CD4-positive, alpha-beta T cell treated with Interleukin-1 beta for 1 hour (primary cell): Measurements from ENCODE around the gene MFRP.

Source experiments
- DNase-seq, 2 donors: peaks; one replicate each; pipeline ENCODE4 v3.0.0-alpha.2; 2020 to 2022

MFRP gene

DNA sequence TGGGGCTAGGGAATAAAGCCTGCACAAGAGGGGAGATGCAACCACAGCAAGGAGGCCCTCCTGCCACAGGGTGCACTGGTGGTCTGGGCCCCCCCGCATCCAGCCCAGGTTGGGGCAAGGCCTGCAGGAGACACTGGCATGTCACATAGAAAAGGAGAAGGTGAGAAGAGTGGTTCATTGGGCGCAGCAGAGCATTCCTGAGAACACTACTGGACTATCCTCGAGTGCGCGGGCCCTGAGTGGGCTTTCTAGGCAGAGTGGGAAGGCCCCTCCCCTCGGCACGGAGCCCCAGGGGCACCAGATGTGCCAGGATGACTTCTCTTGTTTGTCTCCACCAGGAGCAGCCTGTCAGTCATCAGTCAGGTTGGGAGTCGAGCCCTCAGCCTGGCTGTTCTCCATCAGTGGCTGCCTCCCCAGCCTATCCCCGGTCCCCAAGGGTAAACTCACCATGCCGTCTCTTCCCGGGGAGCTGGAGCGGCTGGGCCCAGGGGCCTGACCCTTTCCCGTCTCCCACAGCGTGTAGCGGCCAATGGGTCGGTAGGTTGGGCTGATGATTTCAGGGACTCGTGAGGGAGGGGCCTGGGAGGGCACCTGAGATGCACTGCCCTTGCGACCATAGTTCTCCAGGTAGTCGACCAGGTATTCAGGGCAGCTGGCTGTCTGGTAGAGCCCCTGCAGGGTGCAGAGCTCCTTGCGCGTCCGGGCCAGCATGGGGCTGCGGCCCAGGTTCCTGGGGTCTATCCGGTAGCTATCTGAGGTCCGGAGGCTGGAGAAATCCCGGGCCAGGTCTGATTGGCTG, 26.0 kb upstream of the MFRP start:
- DNase-seq, result no peak

DNA sequence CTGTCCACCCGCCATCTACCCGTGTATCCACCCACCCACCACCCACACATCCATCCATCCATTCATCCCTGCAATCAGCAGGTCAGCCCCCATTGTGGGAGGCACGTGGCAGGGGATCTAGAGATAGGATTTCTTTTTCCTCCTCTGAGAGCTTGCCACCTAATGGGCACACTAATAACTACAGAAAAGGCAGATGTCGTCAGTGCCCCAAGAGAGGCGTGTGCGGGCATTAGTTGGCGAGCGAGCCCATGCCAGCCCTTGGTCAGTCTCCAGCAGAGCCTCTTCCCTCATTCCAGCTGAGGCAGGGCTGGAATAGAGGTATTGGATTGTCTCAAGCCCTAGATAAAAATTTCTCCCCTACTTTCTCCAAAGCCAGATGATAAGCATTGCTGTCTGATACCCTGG, 25.3 kb upstream of the MFRP start:
- no peak for DNase-seq

DNA sequence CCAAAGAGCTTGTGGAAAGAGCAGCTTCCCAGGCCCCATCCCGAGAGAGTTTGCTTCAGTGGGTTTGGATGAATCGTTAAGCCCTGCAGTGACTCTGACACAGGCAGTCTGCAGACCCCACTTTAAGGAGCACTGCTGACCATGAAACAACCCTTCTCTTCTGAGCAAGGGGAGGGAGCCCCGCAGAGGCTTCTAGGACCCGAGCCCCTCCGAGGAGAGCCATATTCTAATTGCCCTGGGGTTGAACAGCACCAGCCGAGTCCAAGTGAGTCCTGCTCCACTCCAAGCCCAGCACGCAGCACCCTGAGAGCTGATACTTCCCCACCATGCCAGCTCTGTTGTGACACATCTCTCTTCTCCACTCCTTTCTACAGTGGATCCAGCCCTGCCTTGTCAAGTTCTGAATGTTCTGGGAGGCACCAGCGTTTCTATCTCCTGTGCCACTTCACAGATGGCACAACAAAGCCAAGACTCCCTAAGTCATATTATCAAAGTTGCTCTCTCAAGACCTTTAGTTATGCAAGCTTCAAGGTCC, 24.6 kb upstream of the MFRP start:
- DNase-seq, result no peak

DNA sequence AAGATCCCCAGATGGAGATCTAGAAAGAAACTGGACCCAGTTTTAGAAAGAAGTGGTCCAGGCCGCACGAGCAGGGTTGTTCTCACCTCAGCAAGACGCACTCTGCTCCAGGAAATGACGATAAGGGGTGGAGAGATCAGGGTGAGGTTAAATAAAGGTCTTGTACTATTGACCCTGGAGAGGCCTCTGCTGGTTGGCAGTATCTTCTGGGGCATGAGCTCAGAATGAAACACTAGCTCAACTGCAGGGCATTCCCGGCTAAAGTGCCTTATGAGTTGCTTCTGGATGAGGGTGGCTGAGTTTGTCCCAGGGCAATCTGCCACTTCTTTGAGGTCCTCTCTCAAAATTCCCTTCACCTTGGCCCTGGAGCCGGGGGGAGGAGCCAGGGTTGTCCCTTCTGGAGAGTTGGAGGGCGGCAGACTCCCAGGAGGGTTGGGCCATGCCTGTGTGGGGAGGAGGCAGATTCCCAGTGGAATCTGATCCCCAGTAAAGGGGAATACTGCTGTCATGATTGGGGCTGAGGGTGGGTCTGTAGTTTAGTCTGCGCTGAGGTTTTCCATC, 24.1 kb upstream of the MFRP start:
- peak in 1 of 2 donors; percentile 34 for DNase-seq

DNA sequence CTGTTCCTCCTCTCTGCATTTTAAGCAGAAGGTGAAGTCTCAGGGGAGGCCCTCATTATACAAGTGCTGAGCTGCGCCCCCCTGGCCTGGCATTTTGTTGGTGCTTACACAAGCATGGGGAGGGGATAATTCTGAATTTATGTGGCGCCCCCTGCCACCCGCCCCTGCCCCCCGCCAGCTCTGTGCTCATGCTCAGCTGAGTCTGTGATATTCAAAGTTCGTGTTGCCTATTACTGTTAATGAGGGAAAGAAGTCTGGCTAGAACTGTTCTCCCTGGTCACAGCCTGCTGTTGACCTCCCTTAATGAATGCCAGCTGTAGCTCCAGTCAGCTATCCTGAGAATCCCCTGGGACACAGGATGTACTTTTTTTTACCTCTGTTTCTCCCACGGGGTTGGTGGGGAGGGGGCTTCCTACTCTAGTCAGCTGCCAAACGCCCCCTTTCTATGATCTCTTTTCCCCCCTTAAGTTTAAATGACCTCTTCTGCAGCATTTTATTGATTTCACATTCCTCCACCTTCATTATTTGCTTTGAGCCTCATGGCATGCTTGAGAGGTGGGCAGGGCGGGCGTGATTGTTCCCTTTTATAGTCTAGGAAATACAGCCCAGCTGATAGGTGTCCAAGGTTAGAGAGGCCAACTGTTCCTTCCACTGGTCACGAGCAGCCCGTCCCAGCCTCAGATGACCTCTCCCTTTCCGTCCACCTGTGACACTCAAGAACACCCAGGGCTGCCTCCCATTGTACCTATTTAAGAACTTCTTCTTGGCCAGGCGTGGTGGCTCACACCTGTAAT, 22.8 kb upstream of the MFRP start:
- no peak for DNase-seq

DNA sequence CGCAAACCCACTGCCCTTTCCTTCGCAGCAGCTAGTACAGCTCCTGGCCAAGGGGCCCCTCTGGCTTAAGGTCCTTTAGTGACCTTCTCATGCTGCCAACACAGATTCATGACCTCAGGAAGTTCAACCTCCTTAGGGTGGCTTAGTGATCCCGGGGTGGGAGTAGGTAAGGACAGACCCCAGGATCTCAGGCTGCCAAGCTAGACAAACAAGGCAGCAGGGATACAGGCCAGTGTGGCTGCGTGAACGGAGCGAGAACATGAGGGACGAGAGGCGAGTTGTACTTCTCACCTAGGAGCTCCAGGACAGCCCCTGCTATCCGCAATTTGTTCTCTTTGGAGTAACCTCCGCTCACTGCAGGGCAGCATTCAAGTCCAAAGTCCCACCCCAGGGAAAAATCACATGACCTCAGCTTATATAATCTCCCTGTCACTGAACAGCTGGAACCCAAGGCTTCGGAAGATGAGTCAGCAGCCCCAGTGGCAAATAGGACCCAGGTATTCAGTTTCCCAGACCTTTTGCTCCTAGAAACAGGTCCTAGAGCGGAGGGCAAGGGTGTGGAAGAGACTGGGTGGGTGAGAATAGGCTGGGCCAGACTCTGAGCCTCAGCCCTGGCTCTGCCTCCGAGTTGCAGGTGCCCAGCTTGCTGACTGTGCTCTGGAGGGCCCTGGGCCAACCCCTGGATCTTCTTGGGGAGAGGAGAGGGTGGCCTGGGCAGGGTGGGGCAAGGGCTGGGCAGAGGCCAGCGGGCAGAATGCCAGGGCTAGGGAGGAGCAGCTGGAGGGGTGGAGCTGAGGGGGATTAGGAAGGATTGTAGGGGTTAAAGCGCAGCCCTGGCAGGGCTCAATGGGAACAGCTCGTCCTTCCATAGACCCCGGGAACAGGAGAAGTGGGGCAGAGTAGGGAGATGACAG, 21.9 kb upstream of the MFRP start:
- no peak for DNase-seq

DNA sequence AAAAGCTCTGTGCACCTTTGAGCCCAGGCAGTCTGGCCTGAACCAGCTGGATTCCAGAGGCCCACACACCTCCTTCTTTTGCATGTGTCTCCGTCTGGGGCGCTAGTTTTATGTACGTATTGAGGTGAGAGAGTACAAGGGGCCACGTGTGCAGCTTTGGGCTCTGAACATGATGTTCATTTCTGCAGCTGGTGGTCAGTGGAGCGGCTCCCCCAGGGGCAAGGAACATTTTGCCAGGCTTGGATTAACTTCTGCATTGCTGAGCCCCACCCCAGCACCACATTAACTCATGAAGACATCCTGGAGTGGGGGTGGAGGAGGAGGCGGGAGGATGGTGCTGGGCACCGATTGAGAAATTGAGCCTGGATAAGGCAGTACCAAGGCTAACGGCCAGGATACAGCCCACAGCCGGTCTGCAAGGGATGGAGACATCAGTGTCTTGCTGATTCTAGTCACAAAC, 21.2 kb upstream of the MFRP start:
- DNase-seq, result no peak

DNA sequence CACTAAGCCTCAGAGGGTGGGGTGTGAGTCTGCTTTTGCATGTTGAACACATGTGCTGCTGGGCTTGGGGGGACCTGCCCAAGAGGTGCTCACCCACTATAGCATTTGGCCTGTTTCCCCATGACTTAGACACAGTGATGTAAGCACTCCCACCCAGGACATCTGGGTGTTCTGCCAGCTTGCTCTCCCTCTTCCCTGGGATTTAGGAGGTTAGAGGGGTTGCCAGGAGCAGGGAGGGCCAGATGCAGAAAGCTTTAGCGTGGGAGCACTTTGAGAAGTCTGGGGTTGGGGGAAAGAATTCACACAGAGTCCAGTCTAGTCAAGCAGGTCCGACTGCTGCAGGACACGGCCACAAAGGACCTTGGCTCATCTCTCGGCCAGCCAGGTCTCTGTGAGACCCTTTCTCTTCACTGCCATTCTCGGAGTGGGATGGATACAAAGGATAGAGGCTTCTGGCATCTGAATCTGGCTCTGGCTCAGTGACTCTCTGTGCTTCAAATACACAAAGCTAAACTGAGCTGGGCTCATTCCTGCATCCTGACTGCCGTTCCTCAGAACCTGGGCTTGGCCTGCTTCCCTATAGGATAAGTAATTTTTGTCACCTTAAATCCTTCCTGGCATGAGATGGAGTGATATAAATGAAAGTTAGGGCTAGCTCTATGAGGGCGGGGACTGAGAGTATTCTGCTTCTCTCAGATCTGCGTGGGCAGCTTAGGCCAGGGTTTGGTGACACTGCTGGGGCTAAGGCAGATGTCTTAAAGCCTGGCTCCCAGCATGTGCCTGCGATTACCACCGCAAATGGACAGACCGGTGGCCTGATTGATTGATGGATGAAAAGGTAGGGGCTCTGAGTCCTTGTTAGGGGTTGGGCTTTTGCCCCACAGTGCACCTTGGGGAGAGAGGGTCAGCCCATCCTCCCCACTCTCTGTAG, 20.4 kb upstream of the MFRP start:
- no peak for DNase-seq

DNA sequence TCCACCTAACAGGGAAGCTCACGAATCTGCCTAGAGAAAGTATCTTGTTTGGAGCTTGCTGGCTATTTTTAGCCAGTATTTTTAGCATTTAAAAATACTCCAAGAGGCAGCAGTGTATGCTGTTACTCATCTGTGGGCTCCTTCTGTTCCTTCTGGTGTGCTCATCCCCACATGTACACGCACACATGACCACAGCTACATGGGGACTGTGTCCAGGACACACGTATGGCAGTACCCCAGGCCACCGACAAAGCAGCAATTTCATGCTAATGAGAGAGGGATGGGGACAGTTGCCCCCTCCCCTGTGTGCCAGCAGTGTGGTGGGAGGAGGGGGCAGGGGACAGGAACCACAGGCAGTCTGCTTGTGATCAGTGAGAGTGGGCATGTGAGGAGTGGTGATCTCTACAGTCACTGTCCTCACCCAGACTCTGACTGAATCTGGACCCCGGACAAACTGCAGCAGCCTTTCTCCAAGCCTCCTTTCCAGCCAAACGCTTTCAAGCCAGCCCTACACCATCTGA, 18.6 kb upstream of the MFRP start:
- no peak for DNase-seq

DNA sequence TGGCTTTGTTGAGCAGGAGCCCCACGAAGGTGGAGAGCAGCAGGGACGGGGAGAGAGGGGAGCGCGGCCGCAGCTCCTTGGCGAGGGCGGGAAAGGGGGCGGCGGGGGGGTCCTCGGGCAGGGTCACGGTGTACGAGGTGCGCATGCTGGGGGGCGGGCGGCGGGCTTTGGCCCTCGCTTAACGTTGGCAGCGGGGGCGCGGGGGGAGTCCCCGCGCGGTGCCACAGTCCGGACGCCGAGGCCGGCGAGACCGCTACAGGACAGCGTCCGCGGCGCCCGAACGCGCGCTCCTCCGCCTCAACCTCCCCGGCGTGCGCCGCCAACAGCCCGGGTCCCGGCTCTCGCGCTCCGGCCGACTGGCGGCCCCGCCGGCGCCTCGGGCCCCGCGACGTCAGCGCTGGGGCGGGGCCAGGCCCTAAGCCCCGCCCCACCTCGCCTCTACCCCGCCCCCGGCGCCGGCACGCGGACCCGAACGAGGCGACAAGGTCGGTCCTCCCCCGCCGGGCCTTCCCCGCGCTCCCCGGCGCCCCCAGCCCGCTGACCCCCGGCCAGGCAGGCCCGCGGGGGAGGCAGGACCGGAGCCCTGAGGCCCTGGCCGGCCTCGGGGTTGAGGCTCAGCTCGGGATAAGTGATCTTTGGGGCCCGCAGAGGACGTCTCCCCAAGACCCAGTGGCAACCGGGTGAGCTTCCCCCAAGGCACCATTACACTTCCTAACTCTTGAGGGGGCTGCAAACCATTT, 17.5 kb upstream of the MFRP start:
- peak; percentile 61 to 67 for DNase-seq

DNA sequence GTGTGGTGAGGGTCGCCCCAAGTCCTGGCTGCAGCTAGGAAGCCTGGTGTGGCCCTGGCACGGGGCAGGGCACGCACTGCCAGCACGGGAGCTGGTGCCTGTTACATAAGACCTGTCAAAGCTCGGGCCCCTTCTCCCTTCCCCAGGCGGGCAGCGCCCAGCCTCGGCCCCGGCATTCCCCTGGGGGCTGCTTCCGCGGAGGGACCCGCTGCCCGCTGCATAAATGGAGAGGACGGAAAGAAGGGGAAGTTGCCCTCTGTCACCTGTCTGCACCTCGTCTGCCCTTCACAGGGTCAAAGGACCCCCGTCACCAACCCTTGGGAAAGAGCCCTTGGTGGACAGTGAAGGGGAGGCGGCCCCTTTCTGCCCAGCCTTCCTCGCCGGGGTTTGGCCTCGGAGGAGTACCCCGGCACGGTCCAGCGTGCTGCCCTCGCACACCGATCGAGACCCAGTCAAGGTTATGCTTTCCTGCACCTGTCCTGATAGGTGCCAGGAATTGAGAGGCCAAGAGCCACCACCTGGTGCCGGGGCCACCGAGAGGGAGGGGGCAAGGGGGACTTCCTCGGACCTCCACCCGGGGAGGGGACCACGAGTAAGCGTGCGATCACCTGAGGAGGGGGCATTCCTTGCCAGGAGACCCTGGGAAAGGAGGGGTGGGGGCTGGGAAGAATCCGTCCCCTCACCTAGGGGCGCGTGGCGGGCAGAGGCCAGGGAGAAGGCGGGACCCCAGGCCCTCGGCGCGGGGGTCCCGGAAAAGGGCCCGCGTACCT, 16.8 kb upstream of the MFRP start:
- no peak for DNase-seq

DNA sequence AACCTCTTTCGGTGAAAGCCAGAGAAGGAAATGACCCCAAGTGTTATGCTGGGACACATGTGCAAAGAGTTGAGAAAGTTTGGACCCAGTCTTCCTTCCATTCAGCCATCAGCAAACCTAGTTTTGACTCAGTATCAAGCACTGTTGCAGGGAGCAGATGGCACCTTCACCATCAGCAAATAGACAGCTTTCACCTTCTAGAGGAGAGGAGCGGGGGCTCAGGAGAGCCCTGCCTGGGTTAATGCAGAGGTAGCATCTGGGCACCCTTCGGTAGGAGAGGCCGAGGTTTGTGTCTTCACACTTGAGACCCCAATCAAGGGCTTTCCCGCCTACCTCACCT, 16.2 kb upstream of the MFRP start:
- DNase-seq, result no peak

DNA sequence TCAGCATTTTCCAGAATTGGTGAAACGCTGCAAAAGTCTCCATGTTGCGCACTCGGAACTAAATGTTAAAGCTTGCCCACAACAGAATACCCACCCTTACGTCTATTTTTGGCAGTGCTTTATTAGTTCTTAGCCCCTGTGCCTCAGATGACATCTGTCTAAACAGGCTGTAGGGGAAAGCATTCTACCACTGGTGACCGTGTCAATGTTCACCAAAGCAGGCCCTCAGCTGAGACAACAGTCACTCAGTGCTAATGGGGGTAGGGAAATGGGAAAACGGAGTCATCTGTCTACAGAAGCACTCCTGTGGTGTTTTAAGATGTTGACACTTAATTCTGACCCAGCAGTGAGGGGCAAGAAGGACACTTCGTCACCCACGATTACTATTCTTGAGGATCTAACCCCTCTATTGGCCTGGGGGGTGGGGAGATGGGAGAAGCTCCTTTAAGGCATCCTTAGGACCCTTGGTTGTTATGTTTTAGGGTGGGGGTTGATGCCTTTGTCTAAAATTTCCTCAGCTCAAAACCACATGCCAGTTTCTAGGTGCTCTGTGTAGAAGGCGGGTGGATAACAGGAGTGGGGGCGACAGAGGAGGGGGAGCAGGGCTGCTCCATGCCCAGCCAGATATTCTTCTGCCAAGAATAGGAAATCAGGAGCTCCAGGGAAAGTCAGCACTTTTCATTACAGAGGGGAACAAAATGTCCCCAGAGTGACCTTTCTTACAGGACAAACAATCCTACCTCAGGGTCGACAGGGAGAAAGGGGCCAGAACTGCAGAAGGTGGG, 15.6 kb upstream of the MFRP start:
- no peak for DNase-seq

DNA sequence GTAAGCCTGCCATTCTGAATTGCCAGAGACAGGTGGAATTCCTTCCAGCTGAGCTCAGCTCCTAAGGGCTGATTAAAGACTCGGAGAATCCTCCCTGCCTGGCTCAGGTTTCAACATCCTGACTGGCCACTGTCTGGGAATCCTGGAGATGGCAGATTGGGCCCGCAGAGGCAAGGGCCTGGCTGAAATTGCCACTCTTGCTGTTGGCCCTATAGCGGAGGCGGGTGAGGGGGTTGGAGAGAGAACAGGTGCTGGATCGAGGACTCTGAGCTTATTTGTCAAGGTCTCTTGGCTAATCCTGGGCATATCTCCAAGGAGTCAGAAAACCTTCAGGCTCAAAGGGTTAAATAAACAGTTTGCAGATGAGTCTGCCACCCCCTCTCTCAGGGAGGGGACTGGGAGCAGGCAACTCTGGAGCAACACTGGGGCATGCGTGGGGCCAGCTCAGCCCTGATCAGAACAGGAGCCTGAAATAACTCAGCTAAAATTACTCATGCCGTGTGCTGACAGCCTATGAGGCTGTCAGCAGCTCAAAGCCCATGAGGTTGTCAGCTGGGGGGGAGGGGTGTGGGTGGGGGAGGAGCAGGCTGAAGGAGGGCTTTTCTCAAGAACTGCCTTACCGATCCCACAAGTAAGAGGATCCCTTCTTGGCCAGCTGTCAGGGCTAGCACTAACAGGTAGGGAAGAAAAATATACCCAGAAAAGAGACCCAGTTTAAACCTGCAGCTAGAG, 14.7 kb upstream of the MFRP start:
- DNase-seq, result no peak

DNA sequence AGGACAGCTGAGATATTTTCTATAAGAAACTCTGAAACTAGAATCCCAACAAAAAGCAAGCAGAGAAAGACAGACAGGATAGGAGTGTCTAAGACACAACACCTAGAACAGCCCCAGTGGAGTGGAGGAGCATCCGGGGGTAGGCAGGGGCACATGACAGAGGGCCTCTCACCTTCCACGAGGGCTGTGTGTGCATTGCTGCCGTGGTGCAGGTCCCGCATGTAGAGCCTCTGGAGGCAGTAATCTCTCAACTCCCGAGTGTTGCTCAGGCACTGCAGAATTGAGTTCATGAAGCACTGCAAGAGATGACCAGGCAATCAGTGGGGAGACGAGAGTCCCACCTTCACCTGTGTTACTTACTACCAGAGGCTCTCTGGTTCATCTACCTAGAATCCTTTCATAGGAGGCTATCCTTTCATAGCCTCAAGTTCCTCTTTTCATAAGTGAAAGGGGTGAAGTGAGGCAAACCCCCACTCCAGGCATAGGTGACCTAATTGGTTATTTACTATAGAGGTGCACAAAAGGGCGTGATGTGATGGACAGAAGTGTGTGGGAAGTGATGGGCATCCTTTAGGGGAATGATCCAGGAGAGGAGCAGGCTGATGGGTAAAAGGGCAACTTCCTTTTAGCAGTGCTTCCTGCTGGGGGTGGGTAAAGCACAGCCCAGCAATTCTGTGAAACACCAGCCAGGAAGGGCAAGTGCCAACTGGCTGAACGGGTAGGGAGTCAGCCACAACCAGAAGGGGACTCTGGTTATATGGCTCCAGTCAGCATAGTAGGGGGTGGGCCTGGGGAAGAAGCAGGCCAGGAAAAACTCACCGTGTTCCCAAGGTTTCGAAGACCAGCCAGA, 13.1 kb upstream of the MFRP start:
- DNase-seq, result no peak

DNA sequence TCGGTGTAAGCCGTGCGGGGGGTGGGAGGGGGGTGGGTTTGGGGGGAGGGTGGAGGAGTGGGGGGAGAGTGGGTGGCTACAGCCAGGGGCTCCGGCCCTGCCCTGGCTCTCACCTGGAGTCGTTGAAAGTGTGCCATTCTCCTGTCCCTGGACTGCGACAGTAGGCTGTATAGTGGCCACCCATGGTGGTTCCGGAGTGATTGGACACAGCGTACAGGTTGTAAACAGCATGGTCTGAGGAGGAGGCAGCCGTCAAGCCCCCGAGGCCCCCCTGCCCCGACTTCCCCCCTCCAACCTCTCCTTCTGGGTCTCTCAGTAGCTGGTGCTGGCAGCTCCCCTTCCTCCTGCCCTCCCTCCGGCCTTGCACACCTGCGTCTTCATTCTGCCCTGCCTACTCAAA, 10.6 kb upstream of the MFRP start:
- DNase-seq, result no peak
